HEK293 (cell line): ENCODE data around the gene TSPAN13.

Experiments used
- CTCF ChIA-PET: fragments of 350-600 bp; formaldehyde crosslinking; extraction: SDS; loops from one replicate; lab custom pipeline; 2021; ENCODE audit warnings: antibody characterized with exemption; lab: Yijun Ruan, JAX
- POLR2A ChIA-PET: fragments of 300-600 bp; formaldehyde crosslinking; extraction: SDS; loops from one replicate; lab custom pipeline; 2020; ENCODE audit warnings: antibody characterized with exemption, inconsistent platforms; lab: Yijun Ruan, JAX
- H3K27ac ChIP-seq: fragments of 200-500 bp; sonication (Bioruptor generic); 2 replicates; pipeline ENCODE4 v1.5.1; 2014; ENCODE audit warnings: low read depth, low read length, control low read depth, inconsistent platforms; ENCODE audit errors: extremely low read depth
- H3K36me3 ChIP-seq, 2 experiments: fragments of 200-500 bp in 1 of 2; sonication (Bioruptor generic) in 1 of 2; 1 replicate in 1 of 2; 2 replicates in 1 of 2; pipeline ENCODE4 v1.5.1; 2014 to 2017; ENCODE audit warnings: inconsistent platforms in 2 of 2, low read length in 2 of 2; ENCODE audit not compliant: control insufficient read depth in 2 of 2, insufficient read depth in 1 of 2
- H3K4me1 ChIP-seq: fragments of 200-500 bp; sonication (Bioruptor generic); 2 replicates; pipeline ENCODE4 v1.5.1; 2014; ENCODE audit warnings: mild to moderate bottlenecking, low read length, inconsistent platforms; ENCODE audit not compliant: control insufficient read depth, insufficient read depth
- H3K4me3 ChIP-seq: 2 replicates; pipeline ENCODE4 v1.5.1; 2011; ENCODE audit warnings: low read depth, mild to moderate bottlenecking, control low read depth, low read length, moderate library complexity
- H3K9me3 ChIP-seq: fragments of 200-500 bp; sonication (Bioruptor generic); 2 replicates; pipeline ENCODE4 v1.5.1; 2014; ENCODE audit warnings: low read depth, low read length, inconsistent platforms; ENCODE audit not compliant: control insufficient read depth, insufficient read depth
- HIC1 ChIP-seq: fragments of 450-650 bp; formaldehyde crosslinking; IDR thresholded peaks from 2 replicates; pipeline ENCODE4 v1.5.1; 2016; ENCODE audit warnings: missing biosample characterization, missing genetic modification characterization
- HOXC10 ChIP-seq: sonication (generic); formaldehyde crosslinking; IDR thresholded peaks from 2 replicates; pipeline ENCODE4 v1.8.1; 2023; ENCODE audit warnings: mild to moderate bottlenecking, missing genetic modification reagents
- HOXD13 ChIP-seq: sonication (generic); formaldehyde crosslinking; IDR thresholded peaks from 2 replicates; pipeline ENCODE4 v1.8.0; 2022; ENCODE audit warnings: missing genetic modification reagents, borderline replicate concordance
- KLF7 ChIP-seq: fragments of 450-650 bp; formaldehyde crosslinking; IDR thresholded peaks from 2 replicates; pipeline ENCODE4 v1.5.1; 2016; ENCODE audit warnings: missing biosample characterization, missing genetic modification characterization, borderline replicate concordance
- SP3 ChIP-seq: fragments of 450-650 bp; formaldehyde crosslinking; IDR thresholded peaks from 2 replicates; pipeline ENCODE4 v1.5.1; 2016; ENCODE audit warnings: missing biosample characterization, missing genetic modification characterization
- YY2 ChIP-seq: fragments of 450-650 bp; formaldehyde crosslinking; IDR thresholded peaks from 2 replicates; pipeline ENCODE4 v1.5.1; 2016; ENCODE audit warnings: missing biosample characterization, missing genetic modification characterization
- ZBTB21 ChIP-seq: fragments of 450-650 bp; formaldehyde crosslinking; IDR thresholded peaks from 2 replicates; pipeline ENCODE4 v1.5.1; 2017; ENCODE audit warnings: missing biosample characterization, missing genetic modification characterization
- ZFP3 ChIP-seq: fragments of 450-650 bp; formaldehyde crosslinking; IDR thresholded peaks from 2 replicates; pipeline ENCODE4 v1.5.1; 2016; ENCODE audit warnings: low read depth, missing biosample characterization, missing genetic modification characterization
- ZNF202 ChIP-seq: fragments of 450-650 bp; formaldehyde crosslinking; IDR thresholded peaks from 2 replicates; pipeline ENCODE4 v1.5.1; 2016; ENCODE audit warnings: missing biosample characterization, missing genetic modification characterization, borderline replicate concordance
- ZNF26 ChIP-seq: fragments of 450-650 bp; formaldehyde crosslinking; IDR thresholded peaks from 2 replicates; pipeline ENCODE4 v1.5.1; 2016; ENCODE audit warnings: missing biosample characterization, missing genetic modification characterization
- ZNF341 ChIP-seq: fragments of 450-650 bp; formaldehyde crosslinking; IDR thresholded peaks from 2 replicates; pipeline ENCODE4; 2016; ENCODE audit warnings: low read depth, missing biosample characterization, missing genetic modification characterization
- ZNF423 ChIP-seq: fragments of 450-650 bp; formaldehyde crosslinking; IDR thresholded peaks from 2 replicates; pipeline ENCODE4 v1.5.1; 2016; ENCODE audit warnings: missing biosample characterization, missing genetic modification characterization
- ZNF449 ChIP-seq: fragments of 450-650 bp; formaldehyde crosslinking; IDR thresholded peaks from 2 replicates; pipeline ENCODE4 v1.5.1; 2017; ENCODE audit warnings: missing biosample characterization, mild to moderate bottlenecking, missing genetic modification characterization, moderate library complexity
- ZNF571 ChIP-seq: fragments of 450-650 bp; formaldehyde crosslinking; IDR thresholded peaks from 2 replicates; pipeline ENCODE4 v1.5.0; 2017; ENCODE audit warnings: missing biosample characterization, missing genetic modification characterization
- ZNF629 ChIP-seq: fragments of 450-650 bp; formaldehyde crosslinking; IDR thresholded peaks from 2 replicates; pipeline ENCODE4 v1.5.1; 2017; ENCODE audit warnings: missing biosample characterization, missing genetic modification characterization
- ZNF707 ChIP-seq: fragments of 450-650 bp; formaldehyde crosslinking; IDR thresholded peaks from 2 replicates; pipeline ENCODE4 v1.5.1; 2016; ENCODE audit warnings: missing biosample characterization, missing genetic modification characterization
- ZSCAN4 ChIP-seq: fragments of 450-650 bp; formaldehyde crosslinking; IDR thresholded peaks from 2 replicates; pipeline ENCODE4 v1.5.1; 2017; ENCODE audit warnings: missing biosample characterization, missing genetic modification characterization

TSPAN13 gene

GRCh38 chr7:16815001-16815400 is 61.4 kb downstream of the TSPAN13 start:
- CTCF ChIA-PET, result no interaction called here
- TF ChIP-seq ZNF423 (tag by site-specific recombination) (no peak), KLF7 (tag by site-specific recombination) (no peak), ZNF449 (no peak), ZNF629 (no peak), ZNF707 (tag by site-specific recombination) (no peak), YY2 (tag by site-specific recombination) (no peak), HIC1 (tag by site-specific recombination) (no peak), HOXC10 (no peak)
- POLR2A ChIA-PET, result no interaction called here

GRCh38 chr7:16816824-16817223 is 63.3 kb downstream of the TSPAN13 start:
- Histone ChIP-seq H3K27ac (no peak overlapping the region), H3K9me3 (no peaks in the 10 kb centered on the region), H3K4me1 (no peaks in the 10 kb centered on the region), H3K4me3 (no peak overlapping the region), H3K36me3 (no peaks in the 10 kb centered on the region)
- POLR2A ChIA-PET, result no interaction called here
- TF ChIP-seq ZBTB21 (tag by site-specific recombination) (no peak), ZNF26 (no peak), ZFP3 (tag by site-specific recombination) (no peak), ZNF341 (tag by site-specific recombination) (peak; percentile 31; the same call in 1 of the 2 replicates), KLF7 (tag by site-specific recombination) (no peak), HOXD13 (no peak), ZNF202 (tag by site-specific recombination) (no peak), ZNF571 (tag by site-specific recombination) (no peak)
- CTCF ChIA-PET, result no interaction called here

More at GRCh38 chr7:16815001-16815400, 61.4 kb downstream of the TSPAN13 start:
- H3K36me3 ChIP-seq, result no peaks in the 10 kb centered on the region
- no peak overlapping the region for H3K27ac ChIP-seq
- H3K9me3 ChIP-seq, result no peaks in the 10 kb centered on the region
- no peak overlapping the region for H3K4me3 ChIP-seq
- peaks cover 7% of the 10 kb centered on the region for H3K4me1 ChIP-seq

GRCh38 chr7:16817536-16817935 is 64.0 kb downstream of the TSPAN13 start:
- no peak for TF ChIP-seq SP3 (tag by site-specific recombination)
- peak; percentile 33; the same call in 1 of the 2 replicates for TF ChIP-seq ZSCAN4
- no peaks in the 10 kb centered on the region for H3K36me3 ChIP-seq
- POLR2A ChIA-PET, result no interaction called here
- H3K4me1 ChIP-seq, result no peaks in the 10 kb centered on the region
- no peak overlapping the region for H3K4me3 ChIP-seq
- H3K27ac ChIP-seq, result no peak overlapping the region
- CTCF ChIA-PET, result interaction anchor here (0.6 kb wide), 3 partner anchors 41 to 707 kb away, joined by 3 read pairs; no protein-coding TSS in a partner anchor
- no peaks in the 10 kb centered on the region for H3K9me3 ChIP-seq
